Measurements from ENCODE around the gene ZNF385D.

Gene ZNF385D

DNA sequence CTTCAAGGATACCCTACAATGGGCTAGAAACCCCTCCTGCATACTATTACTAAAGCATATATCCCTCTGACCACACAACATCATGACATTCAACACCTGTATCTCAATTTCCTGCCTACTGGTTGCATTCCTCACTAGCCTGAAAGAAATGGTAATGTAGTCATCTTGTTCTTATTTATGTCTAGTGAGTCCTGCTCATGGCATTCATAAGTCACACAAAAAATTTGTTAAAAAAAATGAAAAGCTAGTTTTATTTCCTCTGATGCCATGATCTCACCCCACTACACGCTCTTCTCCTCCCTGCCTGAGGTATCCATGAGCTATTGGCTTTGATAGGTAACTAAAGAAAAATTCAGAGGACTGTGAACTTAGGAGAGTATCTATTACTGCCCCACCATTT is 284.5 kb downstream of the ZNF385D start:
- H3K4me3 ChIP-seq (ENCODE audit: low read length): no peak overlapping the region
- no peak for TF ChIP-seq ZNF274 (IDR thresholded peaks at IDR 0.05; ENCODE audit: low read depth, low read length)

DNA sequence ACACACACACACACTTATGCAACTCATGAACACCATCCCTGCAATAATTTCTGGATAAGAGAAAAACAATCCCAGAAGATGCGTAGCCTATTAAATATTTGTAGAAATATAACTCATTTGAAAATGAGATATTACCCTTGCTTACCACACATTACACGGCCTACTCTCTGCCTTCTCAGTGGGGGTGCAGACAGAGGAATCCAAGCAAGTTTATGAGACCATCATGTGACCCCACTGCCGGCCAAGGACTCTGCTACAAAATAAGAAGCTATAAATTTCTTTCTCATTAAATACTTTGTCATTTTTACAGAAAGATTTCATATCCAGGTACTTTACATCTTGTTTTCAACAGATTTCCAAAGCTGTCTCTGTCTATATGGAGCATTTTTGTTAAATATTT is 286.3 kb downstream of the ZNF385D start:
- no peak overlapping the region for H3K4me3 ChIP-seq (ENCODE audit: low read length)
- no peak for TF ChIP-seq ZNF274 (IDR thresholded peaks at IDR 0.05; ENCODE audit: low read depth, low read length)

GRCh38 chr3:21463319-21463718 is 287.7 kb downstream of the ZNF385D start:
- no peak for TF ChIP-seq ZNF274 (IDR thresholded peaks at IDR 0.05; ENCODE audit: low read depth, low read length)
- H3K4me3 ChIP-seq (ENCODE audit: low read length): no peak overlapping the region

DNA sequence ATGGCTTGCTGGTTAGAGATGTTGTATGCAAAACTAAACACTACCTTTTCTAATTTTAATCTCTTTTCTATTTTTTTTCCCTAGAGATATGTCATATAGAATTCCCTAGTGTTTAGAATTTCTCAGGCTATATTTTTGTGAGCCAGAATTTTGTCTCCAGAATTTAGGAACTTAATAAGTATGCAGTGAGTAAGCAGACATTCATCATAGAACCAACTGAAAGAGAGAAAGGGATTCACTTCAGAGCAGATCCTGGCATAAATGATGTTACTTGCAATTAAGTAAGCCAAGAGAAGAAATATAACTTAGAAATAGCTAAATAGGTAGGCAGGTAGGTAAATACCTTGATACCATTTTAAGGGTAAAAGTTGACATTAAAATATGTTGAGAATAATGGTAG is 288.9 kb downstream of the ZNF385D start:
- H3K4me3 ChIP-seq (ENCODE audit: low read length): no peak overlapping the region
- no peak for TF ChIP-seq ZNF274 (IDR thresholded peaks at IDR 0.05; ENCODE audit: low read depth, low read length)

DNA sequence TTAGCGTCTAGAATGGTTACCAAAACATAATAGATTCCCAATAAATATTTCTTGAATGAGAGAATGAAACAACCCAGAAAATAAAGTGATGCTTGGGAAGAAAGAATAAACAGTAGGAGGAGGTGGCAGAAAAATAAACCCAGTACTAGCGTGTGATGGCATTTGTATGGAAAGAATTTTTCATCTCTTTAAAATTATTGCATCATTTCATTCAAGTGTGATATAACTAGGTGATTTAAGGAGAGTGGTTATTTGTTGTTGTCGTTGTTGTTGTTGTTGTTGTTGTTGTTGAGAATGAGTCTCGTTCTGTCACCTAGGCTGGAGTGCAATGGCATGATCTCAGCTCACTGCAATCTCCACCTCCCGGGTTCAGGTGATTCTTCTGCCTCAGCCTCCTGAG is 293.9 kb downstream of the ZNF385D start:
- no peak overlapping the region for H3K4me3 ChIP-seq (ENCODE audit: low read length)
- no peak for TF ChIP-seq ZNF274 (IDR thresholded peaks at IDR 0.05; ENCODE audit: low read depth, low read length)

- no peak for TF ChIP-seq ZNF274 (IDR thresholded peaks at IDR 0.05; ENCODE audit: low read depth, low read length)
- H3K4me3 ChIP-seq (ENCODE audit: low read length): no peak overlapping the region
Measured at GRCh38 chr3:21449738-21450137, 301.3 kb downstream of the ZNF385D start.

GRCh38 chr3:21447476-21448151 is 303.4 kb downstream of the ZNF385D start:
- no peak for TF ChIP-seq ZNF274 (IDR thresholded peaks at IDR 0.05; ENCODE audit: low read depth, low read length)
- H3K4me3 ChIP-seq (ENCODE audit: low read length): no peak overlapping the region

GRCh38 chr3:21446945-21447475 is 304.0 kb downstream of the ZNF385D start:
- no peak overlapping the region for H3K4me3 ChIP-seq (ENCODE audit: low read length)
- no peak for TF ChIP-seq ZNF274 (IDR thresholded peaks at IDR 0.05; ENCODE audit: low read depth, low read length)

GRCh38 chr3:21446027-21446426 is 305.0 kb downstream of the ZNF385D start:
- TF ChIP-seq ZNF274 (IDR thresholded peaks at IDR 0.05; ENCODE audit: low read depth, low read length): no peak
- no peak overlapping the region for H3K4me3 ChIP-seq (ENCODE audit: low read length)

GRCh38 chr3:21441821-21442220 is 309.2 kb downstream of the ZNF385D start:
- H3K4me3 ChIP-seq (ENCODE audit: low read length): no peak overlapping the region
- TF ChIP-seq ZNF274 (IDR thresholded peaks at IDR 0.05; ENCODE audit: low read depth, low read length): no peak

- no peak for TF ChIP-seq ZNF274 (IDR thresholded peaks at IDR 0.05; ENCODE audit: low read depth, low read length)
- H3K4me3 ChIP-seq (ENCODE audit: low read length): no peak overlapping the region
Measured at GRCh38 chr3:21436835-21437234, 314.2 kb downstream of the ZNF385D start.

- TF ChIP-seq ZNF274 (IDR thresholded peaks at IDR 0.05; ENCODE audit: low read depth, low read length): no peak
- H3K4me3 ChIP-seq (ENCODE audit: low read length): no peak overlapping the region
Measured at GRCh38 chr3:21435871-21436270, 315.1 kb downstream of the ZNF385D start.

DNA sequence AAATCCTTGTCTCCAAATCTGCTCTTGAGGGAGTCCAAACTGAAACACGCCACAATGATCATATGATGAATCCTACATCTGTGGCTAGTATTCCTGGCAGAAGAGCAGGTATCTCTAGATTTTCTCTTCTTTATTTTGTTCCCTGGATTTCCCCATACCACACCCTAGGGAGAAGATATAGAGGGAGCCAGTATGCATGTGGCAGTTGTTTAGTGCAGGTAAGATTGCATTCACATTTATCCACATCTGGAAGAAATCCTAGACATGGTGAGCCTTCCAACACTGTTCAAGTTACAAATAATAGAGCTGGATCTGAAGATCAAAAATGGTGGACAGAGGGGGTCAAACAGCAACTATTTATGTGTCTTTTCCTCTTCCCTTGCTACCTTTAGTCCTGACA is 316.7 kb downstream of the ZNF385D start:
- no peak for TF ChIP-seq ZNF274 (IDR thresholded peaks at IDR 0.05; ENCODE audit: low read depth, low read length)
- H3K4me3 ChIP-seq (ENCODE audit: low read length): no peak overlapping the region

DNA sequence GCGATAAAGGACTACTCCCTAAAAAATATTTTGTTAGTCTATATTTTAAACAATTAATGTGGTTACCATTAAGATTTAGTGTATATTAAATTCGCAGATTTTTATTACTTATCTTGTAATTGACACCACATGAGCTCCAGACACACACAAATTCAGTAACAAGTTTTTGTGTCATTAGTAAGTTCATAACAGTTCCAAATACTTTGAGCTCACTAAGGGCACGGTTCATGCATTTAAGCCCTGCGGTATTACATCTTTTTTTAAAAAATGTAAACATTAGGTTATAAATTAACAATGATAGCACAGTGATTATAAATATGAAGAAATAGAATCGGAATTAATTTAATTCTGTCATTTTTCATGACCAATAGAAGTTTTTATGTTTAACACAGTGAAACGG is 317.3 kb downstream of the ZNF385D start:
- no peak for TF ChIP-seq ZNF274 (IDR thresholded peaks at IDR 0.05; ENCODE audit: low read depth, low read length)
- H3K4me3 ChIP-seq (ENCODE audit: low read length): no peak overlapping the region

GRCh38 chr3:21426920-21427319 is 324.1 kb downstream of the ZNF385D start:
- H3K4me3 ChIP-seq (ENCODE audit: low read length): no peak overlapping the region
- TF ChIP-seq ZNF274 (IDR thresholded peaks at IDR 0.05; ENCODE audit: low read depth, low read length): no peak

DNA sequence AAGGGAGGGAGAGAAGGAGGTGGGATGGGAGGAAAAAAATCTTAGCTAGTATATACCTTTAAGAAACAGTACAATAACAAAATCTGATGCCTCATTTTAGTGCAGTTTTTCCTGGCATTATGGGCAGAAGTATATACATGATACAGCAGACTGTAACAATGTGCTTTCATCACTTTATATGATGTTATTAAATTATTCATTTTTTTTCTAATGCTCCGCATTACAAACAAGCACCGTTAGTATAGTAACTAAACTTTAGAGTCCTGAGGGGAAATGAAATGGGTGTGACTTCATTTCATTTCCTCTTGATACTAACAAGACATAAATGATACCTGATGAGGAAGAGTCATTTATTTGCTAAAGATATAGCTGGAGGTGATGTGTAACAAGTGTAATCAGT is 325.3 kb downstream of the ZNF385D start:
- TF ChIP-seq ZNF274 (IDR thresholded peaks at IDR 0.05; ENCODE audit: low read depth, low read length): no peak
- no peak overlapping the region for H3K4me3 ChIP-seq (ENCODE audit: low read length)
